Measurements from ENCODE around the gene DENND10.

GRCh38 chr10:119073584-119073983, 30.3 kb upstream of the DENND10 start:
- TF ChIP-seq POLR2A (IDR thresholded peaks at IDR 0.05) (no peak), CTCF (IDR thresholded peaks at IDR 0.05) (no peak), EP300 (IDR thresholded peaks at IDR 0.05) (no peak)

Data from ovary (tissue), 3 donors.